ENCODE measurements around the gene PGF.

GRCh38 chr14:75001899-75002298 is 46.5 kb upstream of the PGF start:
- TF ChIP-seq ZNF816 (CRISPR knock-in tag; IDR thresholded peaks at IDR 0.05; ENCODE audit: borderline replicate concordance) = no peak
- TF ChIP-seq ZNF660 (CRISPR knock-in tag; IDR thresholded peaks at IDR 0.05; ENCODE audit: borderline replicate concordance, low read depth) = no peak
- TF ChIP-seq DRAP1 (CRISPR knock-in tag; IDR thresholded peaks at IDR 0.05) = no peak
- no peak for TF ChIP-seq ZFP36L1 (CRISPR knock-in tag; IDR thresholded peaks at IDR 0.05)
- no peak for TF ChIP-seq ZBTB3 (CRISPR knock-in tag; IDR thresholded peaks at IDR 0.05; ENCODE audit: borderline replicate concordance, low read depth)
- no peak for TF ChIP-seq SRF (IDR thresholded peaks at IDR 0.05; ENCODE audit: low read depth, low read length)
- TF ChIP-seq SP2 (CRISPR knock-in tag; IDR thresholded peaks at IDR 0.05) = no peak
- TF ChIP-seq KMT2B (CRISPR knock-in tag; IDR thresholded peaks at IDR 0.05) = no peak
- no peak for TF ChIP-seq ARNT (IDR thresholded peaks at IDR 0.05)
- TF ChIP-seq, protein P1, sequence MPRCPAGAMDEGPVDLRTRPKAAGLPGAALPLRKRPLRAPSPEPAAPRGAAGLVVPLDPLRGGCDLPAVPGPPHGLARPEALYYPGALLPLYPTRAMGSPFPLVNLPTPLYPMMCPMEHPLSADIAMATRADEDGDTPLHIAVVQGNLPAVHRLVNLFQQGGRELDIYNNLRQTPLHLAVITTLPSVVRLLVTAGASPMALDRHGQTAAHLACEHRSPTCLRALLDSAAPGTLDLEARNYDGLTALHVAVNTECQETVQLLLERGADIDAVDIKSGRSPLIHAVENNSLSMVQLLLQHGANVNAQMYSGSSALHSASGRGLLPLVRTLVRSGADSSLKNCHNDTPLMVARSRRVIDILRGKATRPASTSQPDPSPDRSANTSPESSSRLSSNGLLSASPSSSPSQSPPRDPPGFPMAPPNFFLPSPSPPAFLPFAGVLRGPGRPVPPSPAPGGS (CRISPR knock-in tag; IDR thresholded peaks at IDR 0.05) = no peak
- no peak for TF ChIP-seq SNAPC5 (CRISPR knock-in tag; IDR thresholded peaks at IDR 0.05; ENCODE audit: borderline replicate concordance)
